Thyroid gland (tissue), 4 donors: ENCODE results near the gene MYOM3.

Source experiments
- CTCF ChIP-seq, 6 experiments: fragments of 200-600 bp in 3 of 6; fragments of 450-650 bp in 3 of 6; sonication (generic) in 3 of 6; IDR thresholded peaks; one replicate each; pipeline ENCODE4 v1.5.1; 2016 to 2019; ENCODE audit warnings: antibody characterized with exemption in 6 of 6, mild to moderate bottlenecking in 2 of 6, inconsistent platforms in 1 of 6, moderate library complexity in 1 of 6
- POLR2A ChIP-seq, 2 donors: fragments of 450-650 bp; IDR thresholded peaks; one replicate each; pipeline ENCODE4 v1.6.1; 2017; ENCODE audit warnings: antibody characterized with exemption in 2 of 2, mild to moderate bottlenecking in 2 of 2, moderate library complexity in 1 of 2

GRCh38 chr1:24152631-24153494 is 40.9 kb upstream of the MYOM3 start:
- TF ChIP-seq POLR2A (IDR thresholded peaks at IDR 0.05) = no peak
- no peak for TF ChIP-seq CTCF (IDR thresholded peaks at IDR 0.05)
